Astrocyte of the hippocampus (primary cell): ENCODE data around the gene MAK.
"Not testable (repeated sequence)": the region's sequence is repeated elsewhere in the genome, so short reads cannot be mapped to it uniquely, and the experiment has no call there.

Experiments
- DNase-seq: peaks from one replicate; pipeline ENCODE4 v3.0.0; 2011; ENCODE audit warnings: low read depth, low spot score

The MAK gene

DNA sequence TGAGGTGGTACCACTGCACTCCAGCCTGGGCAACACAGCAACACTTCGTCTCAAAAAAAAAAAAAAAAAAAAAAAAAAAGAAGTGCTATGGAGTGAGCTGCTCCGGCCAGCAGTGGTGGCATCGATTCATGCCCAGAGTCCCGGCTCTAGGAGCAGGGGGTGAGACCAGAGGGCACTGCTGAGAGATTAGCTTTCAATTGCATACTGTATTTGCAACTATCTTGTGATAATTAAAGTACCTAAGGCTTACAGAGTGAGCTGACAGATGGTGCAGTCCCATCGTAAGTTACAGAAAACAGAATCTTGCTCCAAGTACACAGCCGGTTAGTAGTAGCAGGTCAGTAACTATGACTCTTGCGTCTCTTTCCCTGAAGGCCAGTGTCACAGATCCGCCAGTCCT lies 59.3 kb downstream of the MAK start:
- DNase-seq, result no peak

DNA sequence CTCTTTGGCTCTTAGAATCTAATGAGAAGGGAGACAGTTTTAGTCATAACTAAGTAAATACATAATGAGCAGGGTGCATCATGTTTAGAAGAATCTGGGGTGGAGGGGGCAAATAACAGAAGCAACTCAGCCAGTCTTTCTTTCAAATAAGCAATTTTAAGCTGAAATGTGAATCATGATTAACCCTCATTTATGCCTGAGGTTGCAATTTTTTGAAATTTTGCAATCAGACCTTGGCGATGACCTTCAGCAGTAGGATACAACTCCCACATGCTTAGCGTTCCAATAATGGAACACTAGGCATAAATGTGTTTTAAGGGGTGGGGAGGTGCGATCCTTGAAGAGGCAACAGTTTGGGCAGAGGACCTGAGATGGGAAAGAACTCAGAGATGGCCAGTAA lies 60.1 kb downstream of the MAK start:
- no peak for DNase-seq

DNA sequence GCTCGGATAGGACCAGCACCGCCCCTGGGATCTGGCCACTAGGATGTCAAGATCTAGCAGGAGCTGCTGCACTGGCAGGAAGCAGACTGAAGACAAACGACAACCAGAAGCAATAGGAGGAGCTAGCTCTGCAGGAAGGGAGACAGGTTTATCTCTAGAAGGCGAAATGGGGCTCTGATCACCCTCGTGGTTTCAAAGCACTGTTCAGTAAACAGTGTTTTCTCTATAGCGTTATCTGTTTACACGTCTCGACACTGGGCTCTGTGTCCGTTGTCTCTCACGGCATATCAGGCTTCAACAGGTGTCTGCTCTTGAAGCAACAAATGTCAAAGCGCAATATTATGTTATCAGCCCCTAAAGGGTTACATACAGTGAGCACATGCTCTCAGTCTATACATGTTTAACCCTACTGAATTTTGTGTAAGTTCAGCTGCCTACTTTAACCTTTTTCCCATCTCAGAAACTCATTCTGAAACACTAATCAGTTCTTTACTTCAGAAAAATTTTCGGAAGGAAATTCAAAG lies 66.9 kb downstream of the MAK start:
- no peak for DNase-seq

DNA sequence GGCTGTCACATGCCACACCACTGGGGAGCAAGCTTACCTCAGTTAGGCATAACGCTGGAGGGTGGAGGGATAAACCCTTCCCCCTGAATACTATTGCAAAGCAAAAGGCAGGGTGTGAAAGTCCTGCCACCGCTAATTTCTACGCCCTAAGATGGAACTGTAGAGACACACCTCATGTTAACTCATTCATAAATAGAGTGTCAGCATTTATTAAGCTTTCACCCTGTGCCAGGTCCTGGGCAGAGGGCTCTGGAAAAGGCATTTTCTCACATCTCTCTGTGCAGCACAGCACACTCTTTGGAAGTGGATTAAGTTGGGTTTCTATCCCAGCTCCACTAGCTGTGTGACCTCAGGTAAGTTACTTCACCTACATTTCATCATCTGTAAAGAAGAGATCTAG lies 68.9 kb downstream of the MAK start:
- no peak for DNase-seq

DNA sequence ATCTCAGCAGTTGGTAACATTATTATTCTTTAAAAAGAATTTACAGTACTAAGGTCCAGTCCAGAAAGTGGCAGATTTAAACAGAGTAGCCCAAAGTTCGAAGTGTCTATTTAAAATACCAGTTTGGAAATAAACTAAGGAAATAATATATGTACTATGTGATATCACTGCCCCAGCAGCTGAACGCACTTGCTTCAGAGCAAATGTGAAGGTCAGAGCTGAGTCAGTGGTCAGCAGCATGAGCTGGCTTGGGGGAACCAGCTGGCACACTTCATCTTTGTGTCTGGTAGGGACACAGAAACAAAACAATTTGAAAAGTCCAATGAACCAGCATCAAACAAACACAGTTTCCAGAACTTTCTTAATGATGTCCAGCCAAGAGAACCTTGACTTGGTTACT lies 75.3 kb downstream of the MAK start:
- DNase-seq, result peak; percentile 35

DNA sequence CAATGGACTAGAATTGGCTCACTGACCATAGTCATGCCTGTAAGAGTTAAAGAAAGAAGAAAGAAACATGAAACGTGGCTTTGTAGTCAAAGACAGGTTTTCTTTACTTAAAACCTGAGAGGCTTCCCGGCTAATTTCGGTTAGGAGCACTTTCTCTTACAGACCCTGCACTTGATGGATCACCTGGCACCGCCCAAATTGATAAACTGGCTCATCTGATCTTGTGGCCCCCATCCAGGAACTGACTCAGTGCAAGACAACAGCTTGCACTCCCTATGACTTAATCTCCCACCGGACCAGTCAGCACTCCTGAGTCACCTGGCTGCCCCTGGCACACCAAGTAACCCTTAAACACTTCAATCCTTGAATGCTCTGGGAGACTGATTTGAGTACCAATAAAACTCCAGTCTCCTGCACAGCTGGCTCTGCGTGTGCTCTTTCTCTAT lies 78.4 kb downstream of the MAK start:
- DNase-seq, result peak; percentile 78

DNA sequence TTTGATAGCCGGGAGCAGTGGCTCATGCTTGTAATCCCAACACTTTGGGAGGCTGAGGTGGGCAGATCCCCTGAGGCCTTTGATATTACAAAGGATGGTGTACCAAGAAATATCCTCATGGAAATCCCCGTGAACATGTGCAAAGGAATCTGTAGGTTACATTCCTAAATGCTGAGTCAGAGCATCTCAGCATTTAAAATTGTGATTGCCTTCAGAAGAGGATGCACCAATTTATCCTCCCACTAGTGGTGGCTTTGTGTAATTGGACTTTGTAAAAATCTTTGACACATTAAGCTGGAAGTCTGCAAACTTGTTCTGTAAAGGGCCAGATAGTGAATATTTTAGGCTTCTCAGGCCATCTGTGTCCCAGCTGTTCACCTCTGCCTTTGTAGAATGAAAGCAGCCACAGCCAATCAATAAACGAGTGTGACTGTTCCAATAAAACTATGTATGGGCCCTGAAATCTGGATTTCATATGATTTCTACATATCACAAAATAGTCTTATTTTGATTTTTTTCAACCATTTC lies 79.0 kb downstream of the MAK start:
- DNase-seq, result peak; percentile 91

DNA sequence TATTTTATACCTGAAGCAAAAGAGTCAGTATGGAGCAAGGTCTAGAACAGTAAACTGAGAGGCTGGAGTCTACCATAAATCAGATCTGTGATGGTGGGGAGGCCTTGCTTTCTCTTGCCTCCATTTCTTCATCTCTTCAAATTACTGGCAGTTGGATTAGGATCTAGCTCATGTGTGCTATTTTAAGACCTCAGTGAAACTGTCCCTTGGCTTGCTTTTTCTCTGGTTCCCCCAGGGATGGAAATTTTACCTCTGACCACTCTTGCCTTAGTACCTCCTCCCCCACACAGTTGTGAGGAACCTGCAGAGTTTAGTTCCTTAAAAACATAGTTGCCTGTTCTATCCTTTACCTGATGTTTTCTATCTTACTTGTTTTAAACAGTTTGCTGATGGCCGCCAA lies 82.3 kb downstream of the MAK start:
- no peak for DNase-seq

DNA sequence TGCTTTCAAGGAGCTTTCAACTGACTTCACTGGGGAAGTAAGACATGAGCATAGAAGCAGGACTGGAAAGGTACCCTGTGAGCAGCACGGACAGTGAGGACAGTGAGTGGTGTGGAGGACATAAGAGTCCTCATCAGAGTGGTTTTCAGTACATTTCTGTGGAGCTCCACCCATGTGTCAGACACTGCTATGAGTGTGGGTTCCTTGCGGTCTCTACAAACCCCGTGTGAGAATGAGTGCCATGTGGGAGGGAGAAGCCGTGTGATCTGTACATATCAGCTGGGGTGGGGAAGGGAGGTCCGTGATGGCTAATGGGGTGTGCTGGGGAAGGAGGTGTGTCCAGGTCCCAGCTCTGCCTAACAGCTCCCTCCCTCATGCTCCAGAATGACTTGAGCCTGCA lies 86.6 kb downstream of the MAK start:
- not testable (repeated sequence) for DNase-seq

DNA sequence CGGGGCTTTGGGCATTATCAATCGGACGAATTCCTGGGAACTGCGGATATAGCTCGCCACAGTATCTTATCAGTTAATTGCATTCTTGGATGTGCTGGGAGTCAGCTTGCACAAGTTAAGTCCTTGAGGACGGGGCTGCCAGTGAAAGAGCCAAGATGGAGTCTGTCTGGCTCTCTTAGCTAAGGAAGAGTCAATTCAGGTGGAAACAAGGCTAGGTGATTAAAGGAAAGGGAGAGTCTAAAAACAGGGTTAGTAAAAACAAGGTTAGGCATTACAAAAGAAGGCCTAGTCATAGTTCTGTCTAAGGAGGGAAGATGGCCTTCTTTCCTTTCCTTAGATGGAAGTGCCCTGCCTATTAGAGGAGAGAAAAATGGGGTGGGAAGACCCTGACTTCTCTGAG lies 87.8 kb downstream of the MAK start:
- DNase-seq, result not testable (repeated sequence)

DNA sequence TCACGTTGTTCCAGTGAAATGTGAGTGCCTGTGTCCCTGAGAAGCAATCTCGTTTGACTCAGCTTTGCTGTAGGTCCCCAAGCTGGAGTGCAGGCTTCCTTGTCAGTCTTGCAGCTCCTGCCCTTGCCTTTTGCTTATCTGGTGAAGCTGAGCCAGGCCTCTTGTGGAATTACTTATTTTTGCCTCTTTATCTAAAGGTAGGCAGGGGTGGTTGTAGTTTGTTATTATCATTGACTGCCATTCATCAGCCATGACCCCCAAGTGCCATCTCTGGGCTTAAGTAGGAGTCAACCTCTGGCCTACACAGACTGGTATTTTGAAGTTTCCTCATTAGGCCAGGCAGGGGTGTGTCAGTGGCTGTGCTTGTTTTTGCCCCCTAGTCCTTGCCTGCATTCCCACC lies 88.6 kb downstream of the MAK start:
- DNase-seq, result no peak

DNA sequence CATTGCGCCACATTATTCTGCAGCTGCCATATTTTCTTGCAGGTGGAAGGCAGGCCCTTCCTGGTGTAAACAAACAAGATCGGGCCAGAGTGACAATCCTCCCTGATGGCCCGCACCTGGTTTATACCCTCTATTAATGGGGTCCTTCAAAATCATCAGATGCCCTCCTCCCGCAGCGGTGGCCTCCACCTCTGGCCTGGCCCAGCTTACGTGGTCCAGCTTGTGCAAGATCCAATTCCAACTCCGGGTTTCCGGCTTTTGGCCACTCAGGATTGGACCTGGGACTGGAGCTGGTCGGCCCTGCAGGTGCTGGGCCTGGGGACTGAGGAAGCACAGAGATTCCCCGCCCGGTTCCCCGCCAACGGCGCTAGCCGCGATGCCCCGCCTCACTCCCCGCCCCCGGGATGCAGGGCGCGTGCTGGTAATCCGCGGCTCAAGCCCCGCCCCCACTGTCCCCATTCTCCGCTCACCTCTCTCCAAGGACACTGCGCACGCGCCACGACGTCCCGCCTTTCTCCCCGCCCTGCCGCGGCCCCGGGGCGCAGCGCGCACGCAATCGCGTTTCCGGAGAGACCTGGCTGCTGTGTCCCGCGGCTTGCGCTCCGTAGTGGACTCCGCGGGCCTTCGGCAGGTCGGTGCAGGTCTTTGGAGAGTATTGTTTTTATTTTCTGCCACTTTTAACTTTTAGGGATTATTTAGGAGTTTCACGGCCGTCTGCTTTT lies 90.9 kb downstream of the MAK start, which contains the start of gene TMEM14B:
TMEM14B (plus strand) TSS at position 555 of the 722 bp plus-strand sequence. CDS start 1,441 bp downstream, outside the sequence.
- DNase-seq, result peak; percentile 99

DNA sequence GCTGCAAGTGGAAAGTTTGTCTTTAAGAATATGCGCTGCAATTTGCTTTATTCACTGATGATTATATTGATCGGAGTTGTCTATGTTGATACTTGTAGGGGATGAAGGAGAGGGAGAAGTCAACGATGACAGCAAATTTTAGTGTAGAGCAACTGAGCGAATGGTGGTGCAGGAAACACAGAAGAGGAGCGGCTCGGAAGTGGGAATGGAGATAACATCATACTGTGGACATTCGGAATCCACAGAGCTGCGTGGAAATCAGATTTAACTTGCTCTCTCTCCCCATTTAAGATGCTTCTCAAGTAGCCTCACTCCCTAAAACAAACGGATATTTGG lies 91.5 kb downstream of the MAK start:
- DNase-seq, result no peak

DNA sequence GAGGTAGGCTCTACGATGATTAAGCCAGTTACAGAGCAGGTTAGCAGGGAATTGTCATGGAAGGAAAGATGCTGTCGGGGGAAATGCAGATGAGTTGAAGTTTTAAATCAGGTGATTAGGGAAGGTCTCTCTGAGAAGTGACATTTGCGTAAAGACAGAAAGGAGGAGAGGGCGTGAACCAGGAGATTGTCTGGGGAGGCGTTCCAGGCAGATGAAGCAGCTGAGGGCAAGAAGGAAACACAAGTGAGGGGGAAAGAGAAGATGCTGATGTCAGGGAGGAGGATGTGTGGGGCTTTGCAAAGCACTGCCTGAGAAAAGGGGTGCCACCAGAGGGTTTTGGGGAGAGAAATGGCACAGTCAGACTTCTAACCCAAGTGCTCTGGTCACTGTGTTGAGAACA lies 93.2 kb downstream of the MAK start:
- DNase-seq, result no peak

DNA sequence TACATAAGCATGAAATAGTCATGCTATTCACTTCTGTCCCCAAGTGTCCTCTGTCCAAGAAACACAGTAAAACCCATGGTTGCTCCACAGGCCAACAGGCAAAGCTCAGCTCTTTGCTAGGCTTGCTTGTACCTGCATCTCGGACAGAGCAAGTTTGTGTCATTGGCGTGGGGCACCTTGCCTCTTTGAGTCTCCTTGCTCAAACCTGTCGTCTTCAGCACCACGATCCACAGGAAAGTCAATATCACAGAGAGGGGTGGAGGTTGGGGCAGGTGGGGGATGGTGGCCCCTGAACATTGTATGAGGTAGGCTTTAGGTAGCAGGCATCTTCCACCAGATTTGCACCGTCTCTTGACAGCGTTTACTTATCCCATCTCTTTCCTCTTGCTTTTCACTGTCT lies 94.8 kb downstream of the MAK start:
- no peak for DNase-seq

DNA sequence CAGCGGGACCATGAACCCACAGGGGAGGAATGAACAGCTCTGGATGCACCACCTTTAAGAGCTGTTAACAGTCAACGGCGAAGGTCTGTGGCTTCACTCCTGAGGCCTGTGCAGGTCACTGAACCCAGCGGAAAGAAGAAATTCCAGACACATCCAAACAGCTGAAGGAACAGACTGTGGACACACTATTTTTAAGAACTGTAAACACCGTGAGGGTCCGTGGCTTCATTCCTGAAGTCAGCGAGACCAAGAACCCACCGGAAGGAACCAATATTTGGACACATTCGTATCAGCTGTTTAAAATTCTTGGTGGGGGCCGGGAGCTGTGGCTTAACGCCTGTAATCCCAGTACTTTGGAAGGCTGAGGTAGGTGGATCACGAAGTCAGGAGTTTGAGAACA lies 96.1 kb downstream of the MAK start:
- no peak for DNase-seq

DNA sequence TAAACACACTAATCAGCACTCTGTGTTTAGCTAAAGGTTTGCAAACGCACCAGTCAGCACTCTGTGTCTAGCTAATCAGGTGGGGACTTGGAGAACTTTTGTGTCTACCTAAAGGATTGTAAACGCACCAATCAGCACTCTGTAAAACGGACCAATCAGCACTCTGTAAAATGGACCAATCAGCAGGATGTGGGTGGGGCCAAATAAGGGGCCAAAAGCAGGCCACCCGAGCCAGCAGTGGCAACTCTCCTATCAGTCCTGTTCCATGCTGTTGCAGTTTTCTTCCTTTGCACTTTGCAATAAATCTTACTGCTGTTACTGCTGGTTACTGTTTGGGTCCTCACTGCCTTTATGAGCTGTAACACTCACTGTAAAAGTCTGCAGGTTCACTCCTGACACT lies 96.7 kb downstream of the MAK start:
- DNase-seq, result not testable (repeated sequence)

DNA sequence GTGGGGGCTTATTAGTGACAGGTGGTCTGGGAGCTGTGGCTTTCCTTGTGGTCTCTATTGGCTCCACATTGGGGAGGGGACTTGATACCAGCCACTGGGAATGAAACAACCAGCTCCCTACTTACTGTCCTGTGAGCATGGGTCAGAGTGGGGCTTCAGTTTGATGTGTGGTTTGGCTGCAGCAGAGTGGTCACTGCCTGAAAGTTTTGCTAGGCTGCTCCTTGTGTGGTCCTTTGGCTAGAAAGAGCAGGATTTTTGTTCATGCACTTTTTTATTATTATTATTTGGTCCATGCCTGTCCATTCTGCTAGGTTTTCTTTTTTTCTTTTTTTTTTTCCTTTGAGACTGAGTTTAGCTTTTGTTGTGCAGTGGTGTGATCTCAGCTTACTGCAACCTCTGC lies 98.3 kb downstream of the MAK start:
- DNase-seq, result no peak

DNA sequence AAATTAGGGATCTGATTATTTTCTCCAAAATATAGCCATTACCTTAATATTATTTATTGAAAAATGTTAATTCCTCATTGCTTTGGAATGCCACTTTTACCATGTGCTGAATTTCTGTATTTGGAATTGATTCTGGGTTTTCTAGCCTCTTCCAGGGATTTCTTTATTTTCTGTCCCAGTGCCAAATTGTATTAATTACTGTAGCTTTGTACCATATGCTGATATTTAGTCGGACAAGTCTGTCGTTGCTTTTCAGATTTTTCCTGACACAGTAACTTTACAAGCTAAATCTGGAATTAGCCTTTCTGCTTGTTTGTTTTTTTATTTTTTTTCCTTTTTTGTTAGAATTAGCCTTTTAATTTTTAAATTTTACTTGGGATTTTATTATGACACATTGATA lies 101.6 kb downstream of the MAK start:
- no peak for DNase-seq

DNA sequence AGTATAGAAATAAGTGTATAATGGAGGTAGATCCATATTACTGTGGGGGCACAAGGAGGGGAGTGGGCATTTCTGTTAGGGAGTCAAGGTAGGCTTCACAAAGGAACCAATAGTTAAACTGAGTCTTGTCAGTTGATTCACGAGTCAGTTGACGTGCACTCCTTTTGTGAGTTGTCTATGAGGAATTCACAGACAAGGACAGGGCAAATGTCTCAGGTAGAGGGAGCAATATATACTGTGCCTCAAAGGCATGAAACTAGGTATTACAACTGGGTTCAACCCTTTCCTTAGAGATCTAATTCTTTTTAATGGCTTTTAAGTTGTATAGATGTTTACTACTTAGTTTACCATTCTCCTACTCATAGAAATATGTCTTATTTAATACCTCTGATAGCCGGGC lies 104.5 kb downstream of the MAK start:
- DNase-seq, result no peak

DNA sequence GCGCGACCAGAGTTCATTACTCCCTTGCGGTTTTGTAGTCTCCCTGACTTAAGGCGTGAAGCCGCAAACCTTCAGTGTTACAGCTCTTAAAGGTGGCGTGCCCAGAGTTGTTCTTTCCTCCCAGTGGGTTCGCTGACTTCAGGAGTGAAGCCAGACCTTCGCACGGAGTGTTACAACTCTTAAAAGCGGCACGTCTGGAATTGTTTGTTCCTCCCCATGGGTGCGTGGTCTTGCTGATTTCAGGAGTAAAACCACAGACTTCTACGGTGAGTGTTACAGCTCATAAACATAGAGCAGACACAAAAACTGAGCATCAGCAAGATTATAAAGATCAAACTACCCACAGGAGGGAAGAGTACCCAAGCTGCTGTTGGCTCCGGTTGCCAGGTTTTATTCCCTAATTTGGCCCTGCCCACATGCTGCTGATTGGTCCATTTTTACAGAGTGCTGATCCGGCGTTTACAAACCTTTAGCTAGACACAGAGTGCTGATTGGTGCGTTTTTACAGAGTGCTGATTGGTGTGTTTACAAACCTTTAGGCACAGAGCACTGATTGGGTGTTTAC lies 105.1 kb downstream of the MAK start:
- DNase-seq, result no peak

DNA sequence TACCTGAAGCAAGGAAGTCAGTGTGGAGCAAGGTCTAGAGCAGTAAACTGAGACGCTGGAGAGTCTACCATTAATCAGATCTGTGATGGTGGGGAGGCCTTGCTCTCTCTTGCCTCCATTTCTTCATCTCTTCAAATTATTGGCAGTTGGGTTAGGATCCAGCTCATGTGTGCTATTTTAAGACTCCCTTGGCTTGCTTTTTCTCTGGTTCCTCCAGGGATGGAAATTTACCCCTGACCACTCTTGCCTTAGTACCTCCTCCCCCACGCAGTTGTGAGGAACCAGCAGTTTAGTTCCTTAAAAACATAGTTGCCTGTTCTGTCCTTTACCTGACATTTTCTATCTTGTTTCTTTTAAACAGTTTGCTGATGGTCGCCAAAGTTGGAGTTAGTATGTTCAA lies 108.1 kb downstream of the MAK start:
- no peak for DNase-seq

DNA sequence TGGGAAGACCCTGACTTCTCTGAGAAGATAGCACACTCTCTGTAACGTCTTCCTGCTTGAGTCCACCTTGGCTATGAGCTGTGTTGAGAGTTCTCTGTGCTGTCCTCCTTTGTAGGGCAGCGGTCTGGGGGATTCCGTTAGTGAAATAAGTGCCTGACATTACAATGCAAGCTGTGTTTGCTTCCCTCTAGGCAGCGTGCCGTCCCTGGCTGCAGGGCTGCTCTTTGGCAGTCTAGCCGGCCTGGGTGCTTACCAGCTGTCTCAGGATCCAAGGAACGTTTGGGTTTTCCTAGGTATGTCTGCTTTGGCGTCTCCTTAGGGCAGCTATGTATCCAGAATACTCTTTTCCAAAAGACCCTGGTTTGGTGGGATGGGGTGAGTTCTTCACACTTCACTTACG lies 112.6 kb downstream of the MAK start:
- DNase-seq, result no peak
